Neural cell (in vitro differentiated cells): ENCODE data around the gene AVL9. TPM values are rescaled to one million over a fixed set of nuclear protein-coding genes. Genes with fewer than 3 reads are reported as not detected.

Experiments
- H2AFZ ChIP-seq: fragments of 200-600, 300-800 bp; sonication (generic), shearing (Covaris generic); 2 replicates; pipeline ENCODE4 v1.6.0; 2014; ENCODE audit warnings: low read depth, mild to moderate bottlenecking, antibody characterized with exemption, low read length, moderate library complexity
- H3F3A ChIP-seq: fragments of 200-600 bp; shearing (Covaris generic); 2 replicates; pipeline ENCODE4 v1.6.1; 2016; ENCODE audit warnings: mild to moderate bottlenecking, moderate library complexity, mixed read lengths, antibody characterized with exemption, low read length; ENCODE audit not compliant: insufficient read depth, poor library complexity, severe bottlenecking
- H3K27ac ChIP-seq: fragments of 200-600, 300-800 bp; sonication (generic), shearing (Covaris generic); 2 replicates; pipeline ENCODE4 v1.5.1; 2014; ENCODE audit warnings: mild to moderate bottlenecking, low read length, moderate library complexity
- H3K27me3 ChIP-seq: fragments of 300-800, 200-600 bp; sonication (generic), shearing (Covaris generic); 2 replicates; pipeline ENCODE4 v1.6.0; 2014; ENCODE audit warnings: mild to moderate bottlenecking, low read depth, low read length, moderate library complexity; ENCODE audit not compliant: insufficient read depth
- H3K36me3 ChIP-seq: fragments of 300-800, 200-600 bp; sonication (generic), shearing (Covaris generic); 2 replicates; pipeline ENCODE4 v1.5.1; 2014; ENCODE audit warnings: mild to moderate bottlenecking, antibody characterized with exemption, low read length, moderate library complexity; ENCODE audit not compliant: insufficient read depth
- H3K4me2 ChIP-seq: fragments of 300-800, 200-600 bp; sonication (generic), shearing (Covaris generic); 2 replicates; pipeline ENCODE4 v1.6.0; 2014; ENCODE audit warnings: mild to moderate bottlenecking, low read length
- H3K4me3 ChIP-seq: fragments of 300-800, 200-600 bp; sonication (generic), shearing (Covaris generic); 2 replicates; pipeline ENCODE4 v1.5.1; 2014; ENCODE audit warnings: mild to moderate bottlenecking, low read length, moderate library complexity
- H3K79me2 ChIP-seq: fragments of 200-600 bp; shearing (Covaris generic); replicated peaks from 2 replicates; pipeline ENCODE4 v1.6.0; 2014; ENCODE audit warnings: mild to moderate bottlenecking, low read length, moderate library complexity; ENCODE audit not compliant: insufficient read depth
- H3K9ac ChIP-seq: fragments of 300-800, 200-600 bp; sonication (generic), shearing (Covaris generic); 2 replicates; pipeline ENCODE4 v1.6.1; 2016; ENCODE audit warnings: mild to moderate bottlenecking, low read length, mixed read lengths
- H3K9me2 ChIP-seq: fragments of 200-600 bp; shearing (Covaris generic); 2 replicates; pipeline ENCODE4 v1.6.1; 2016; ENCODE audit warnings: mild to moderate bottlenecking, low read length, mixed read lengths; ENCODE audit not compliant: insufficient read depth
- H3K9me3 ChIP-seq: fragments of 200-600, 300-800 bp; sonication (generic), shearing (Covaris generic); 2 replicates; pipeline ENCODE4 v1.6.1; 2016; ENCODE audit warnings: mild to moderate bottlenecking, mixed run types, low read length, moderate library complexity, mixed read lengths
- H4K20me1 ChIP-seq: fragments of 200-600 bp; shearing (Covaris generic); 2 replicates; pipeline ENCODE4 v1.6.1; 2016; ENCODE audit warnings: mild to moderate bottlenecking, mixed run types; ENCODE audit not compliant: insufficient read depth
- CTCF ChIP-seq: fragments of 450-650 bp; IDR thresholded peaks from 2 replicates; pipeline ENCODE4 v1.5.1; 2014; ENCODE audit warnings: antibody characterized with exemption, mild to moderate bottlenecking, moderate library complexity; ENCODE audit not compliant: poor library complexity, severe bottlenecking
- EP300 ChIP-seq: fragments of 450-650 bp; conservative IDR thresholded peaks from 2 replicates; pipeline ENCODE4 v1.6.1; 2014; ENCODE audit warnings: antibody characterized with exemption, mild to moderate bottlenecking, moderate library complexity; ENCODE audit not compliant: poor library complexity, severe bottlenecking
- EZH2 ChIP-seq: fragments of 200-600, 300-800 bp; shearing (Covaris generic), sonication (generic); IDR thresholded peaks from 2 replicates; pipeline ENCODE4 v1.6.1; 2014; ENCODE audit warnings: antibody characterized with exemption, low read length, borderline replicate concordance, mild to moderate bottlenecking; ENCODE audit not compliant: insufficient read depth, poor library complexity, severe bottlenecking
- MXI1 ChIP-seq: fragments of 450-650 bp; conservative IDR thresholded peaks from 2 replicates; pipeline ENCODE4 v1.6.1; 2014; ENCODE audit warnings: antibody characterized with exemption, mild to moderate bottlenecking; ENCODE audit not compliant: poor library complexity, severe bottlenecking
- POLR2AphosphoS5 ChIP-seq: IDR thresholded peaks from 2 replicates; pipeline ENCODE4 v1.6.1; 2012
- RAD21 ChIP-seq: fragments of 450-650 bp; conservative IDR thresholded peaks from 2 replicates; pipeline ENCODE4 v1.6.1; 2014; ENCODE audit warnings: antibody characterized with exemption, mild to moderate bottlenecking, moderate library complexity
- REST ChIP-seq: IDR thresholded peaks from 2 replicates; pipeline ENCODE4 v1.6.1; 2012; ENCODE audit warnings: borderline replicate concordance
- SMC3 ChIP-seq: fragments of 450-650 bp; conservative IDR thresholded peaks from 2 replicates; pipeline ENCODE4 v1.6.1; 2014; ENCODE audit warnings: antibody characterized with exemption, mild to moderate bottlenecking, moderate library complexity; ENCODE audit not compliant: poor library complexity
- TAF1 ChIP-seq: IDR thresholded peaks from 2 replicates; pipeline ENCODE4 v1.6.1; 2012; ENCODE audit warnings: low read depth
- polyA plus RNA-seq: library from polyadenylated mRNA; depleted of rRNA; stranded (reverse); fragments of >200 nt; gene quantifications from 2 replicates; pipeline ENCODE4 v1.2.3, GENCODE V29; 2014

Gene AVL9
- polyA plus RNA-seq, 1 donor from 2014 or later, result 47.2 TPM

- H4K20me1 ChIP-seq, result no peaks in the 10 kb centered on the region
- H3K27me3 ChIP-seq, result no peaks in the 10 kb centered on the region
- TF ChIP-seq EP300, result no peak
- no peak for TF ChIP-seq CTCF
- no peak for TF ChIP-seq POLR2AphosphoS5
- TF ChIP-seq RAD21, result no peak
- H3F3A ChIP-seq, result no peaks in the 10 kb centered on the region
- H3K27ac ChIP-seq, result no peak overlapping the region
- H3K4me3 ChIP-seq, result no peak overlapping the region
- H3K36me3 ChIP-seq, result peaks cover 5% of the 10 kb centered on the region
- no peaks in the 10 kb centered on the region for H3K9me2 ChIP-seq
- no peaks in the 10 kb centered on the region for H3K79me2 ChIP-seq
- H3K9ac ChIP-seq, result no peak overlapping the region
- H3K4me2 ChIP-seq, result no peak overlapping the region
- no peaks in the 10 kb centered on the region for H3K9me3 ChIP-seq
- H2AFZ ChIP-seq, result no peak overlapping the region
Measured at GRCh38 chr7:32574626-32575025, 79.3 kb downstream of the AVL9 start.

- Histone ChIP-seq H3K79me2 (no peaks in the 10 kb centered on the region), H3K36me3 (peaks cover 10% of the 10 kb centered on the region), H3K9ac (no peak overlapping the region), H4K20me1 (no peaks in the 10 kb centered on the region), H3K4me3 (no peak overlapping the region), H3K27me3 (no peaks in the 10 kb centered on the region), H3K9me2 (no peaks in the 10 kb centered on the region), H3F3A (no peaks in the 10 kb centered on the region), H3K4me2 (no peak overlapping the region), H3K9me3 (no peaks in the 10 kb centered on the region), H2AFZ (no peak overlapping the region), H3K27ac (no peak overlapping the region)
- TF ChIP-seq CTCF (no peak), POLR2AphosphoS5 (no peak), MXI1 (no peak), EP300 (no peak), REST (no peak), EZH2 (no peak), RAD21 (no peak), TAF1 (no peak), SMC3 (no peak)
Measured at GRCh38 chr7:32577421-32577820, 82.1 kb downstream of the AVL9 start.
